GM08714 (cell line): ENCODE measurements around the gene C4orf50.
"Not testable (repeated sequence)": the region's sequence is repeated elsewhere in the genome, so short reads cannot be mapped to it uniquely, and the experiment has no call there.

Experiments used
- H3K4me3 ChIP-seq: fragments of 200-500 bp; sonication (Bioruptor generic); 2 replicates; pipeline ENCODE4 v1.5.1; 2014; ENCODE audit warnings: mild to moderate bottlenecking, low read length, inconsistent platforms
- ZNF274 ChIP-seq: IDR thresholded peaks from 2 replicates; pipeline ENCODE4 v1.6.1; 2012; ENCODE audit warnings: mild to moderate bottlenecking, low read depth, low read length

Gene C4orf50

DNA sequence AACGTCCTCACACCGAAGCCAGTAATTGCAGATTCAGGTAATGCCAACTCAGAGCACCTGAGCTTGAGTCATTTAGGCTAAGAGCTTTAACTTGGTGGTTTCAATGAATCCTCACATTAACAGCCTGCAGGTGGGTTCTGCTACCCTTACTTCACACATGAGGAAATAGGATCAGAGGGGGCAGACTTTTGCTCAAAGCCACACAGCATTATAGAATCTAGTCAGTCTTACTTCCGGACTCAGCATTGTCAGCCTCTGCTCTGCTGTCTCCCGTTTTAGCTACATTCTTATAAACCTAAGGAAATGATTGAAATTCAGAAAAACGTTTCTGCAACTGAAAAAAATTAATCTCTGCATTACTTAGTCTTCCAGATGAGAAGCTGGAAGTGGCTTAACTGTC, 6.0 kb downstream of the C4orf50 start:
- no peak overlapping the region for H3K4me3 ChIP-seq
- TF ChIP-seq ZNF274: no peak

DNA sequence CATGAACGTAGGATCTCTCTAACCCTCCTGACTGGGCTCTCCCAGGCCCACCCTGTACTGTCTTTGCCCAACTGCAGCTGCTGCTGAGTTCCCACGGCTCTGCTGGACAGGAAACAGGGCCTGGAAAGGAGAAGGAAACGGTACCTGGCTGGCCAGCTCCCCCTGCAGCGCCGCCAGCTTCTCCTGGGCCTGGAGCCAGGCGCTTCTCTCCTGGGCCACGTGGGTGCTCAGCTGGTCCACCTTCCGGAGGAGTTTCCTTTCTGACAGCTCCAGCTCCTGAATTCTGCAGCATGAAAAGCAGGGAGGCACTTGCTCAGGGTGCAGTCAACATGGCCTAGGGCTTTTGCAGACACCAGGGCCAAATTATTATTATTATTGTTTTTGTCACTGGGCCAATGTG, 6.5 kb downstream of the C4orf50 start:
- H3K4me3 ChIP-seq: no peak overlapping the region
- no peak for TF ChIP-seq ZNF274

DNA sequence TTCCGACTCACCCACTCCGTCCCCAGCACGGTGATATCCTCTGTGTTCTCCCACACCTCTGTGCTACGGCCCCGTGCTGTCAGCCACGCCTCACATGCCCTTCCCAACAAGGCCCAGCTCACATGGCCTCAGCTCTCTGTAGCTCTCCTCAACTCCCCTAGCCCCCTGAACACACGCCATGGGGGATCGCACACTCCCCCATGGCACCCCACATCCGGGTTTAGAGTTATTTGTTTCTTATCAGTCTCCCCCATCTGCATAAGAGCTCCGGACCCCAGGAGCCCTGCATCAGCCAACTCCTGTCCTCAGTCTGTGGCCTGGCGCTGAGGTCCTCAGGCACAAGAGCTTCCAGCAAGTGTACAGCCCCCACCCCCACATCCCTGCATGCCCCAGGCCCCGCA, 7.0 kb downstream of the C4orf50 start:
- TF ChIP-seq ZNF274: no peak
- no peak overlapping the region for H3K4me3 ChIP-seq

DNA sequence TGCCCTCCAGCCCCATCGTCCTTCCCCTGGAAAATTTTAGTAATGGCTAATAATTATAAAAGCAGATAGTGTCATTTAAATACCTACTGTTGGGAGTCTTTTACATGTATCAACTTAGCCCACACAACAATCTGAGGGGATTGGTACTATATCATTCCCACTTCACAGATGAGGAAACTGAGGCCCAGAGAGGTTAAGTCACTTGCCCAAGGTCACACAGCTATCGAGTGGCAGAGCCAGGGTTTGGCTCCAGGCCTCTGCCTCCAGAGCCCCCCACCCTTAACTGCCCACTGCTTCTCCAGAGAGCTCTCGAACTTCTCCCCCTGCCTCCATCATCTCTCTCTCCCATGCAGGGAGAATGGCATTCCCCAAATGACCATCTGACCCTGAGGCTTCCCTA, 7.4 kb downstream of the C4orf50 start:
- no peak for TF ChIP-seq ZNF274
- no peak overlapping the region for H3K4me3 ChIP-seq

DNA sequence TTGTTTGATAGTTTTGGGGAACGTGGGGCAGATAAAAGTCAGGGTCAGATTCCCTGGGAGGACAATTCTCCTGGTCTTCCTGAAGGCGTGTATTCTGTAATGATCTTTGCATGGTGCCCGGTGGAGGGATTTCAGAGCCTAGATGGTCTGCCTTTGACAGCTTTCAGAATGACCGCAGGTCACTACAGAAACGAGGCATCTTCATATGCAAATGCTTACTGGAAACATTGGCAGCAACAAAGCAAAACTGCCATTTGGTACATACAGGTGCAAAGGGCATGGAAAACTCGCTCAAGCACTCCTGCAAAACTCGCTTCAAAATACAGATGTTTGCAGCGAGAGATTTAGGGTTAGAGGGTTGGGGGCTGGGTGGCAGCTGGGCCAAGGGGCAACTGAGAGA, 8.8 kb downstream of the C4orf50 start:
- no peak for TF ChIP-seq ZNF274
- no peak overlapping the region for H3K4me3 ChIP-seq

DNA sequence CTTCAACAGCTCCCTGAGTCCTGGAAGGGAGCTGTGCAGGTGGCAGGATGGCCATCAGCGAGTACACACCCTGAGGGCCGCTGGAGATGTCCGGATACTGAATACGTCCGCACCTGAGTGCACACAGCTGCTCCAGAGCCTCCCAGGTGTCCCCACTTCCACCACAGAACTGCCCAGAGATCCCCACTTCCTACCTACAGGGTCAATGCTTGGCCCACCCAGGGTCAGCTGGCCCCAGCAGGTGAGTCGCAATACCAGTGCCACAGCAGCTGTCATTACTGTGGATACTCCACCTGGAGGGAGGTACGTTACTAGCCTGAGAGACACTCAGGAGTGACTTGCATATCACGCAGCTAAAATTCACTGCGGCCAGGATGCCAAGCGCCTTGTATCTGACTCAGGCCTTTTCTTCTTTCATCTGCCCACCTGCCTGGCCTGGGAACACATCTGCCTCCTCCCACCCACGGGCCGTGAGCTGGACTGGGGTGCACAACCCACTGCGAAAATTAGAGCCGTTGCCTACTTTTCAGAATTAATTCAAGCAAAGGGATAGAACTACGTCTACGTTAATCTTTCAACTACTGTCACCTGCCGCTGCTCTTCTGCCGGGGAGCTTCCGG, 9.4 kb downstream of the C4orf50 start:
- TF ChIP-seq ZNF274: no peak
- H3K4me3 ChIP-seq: no peak overlapping the region

DNA sequence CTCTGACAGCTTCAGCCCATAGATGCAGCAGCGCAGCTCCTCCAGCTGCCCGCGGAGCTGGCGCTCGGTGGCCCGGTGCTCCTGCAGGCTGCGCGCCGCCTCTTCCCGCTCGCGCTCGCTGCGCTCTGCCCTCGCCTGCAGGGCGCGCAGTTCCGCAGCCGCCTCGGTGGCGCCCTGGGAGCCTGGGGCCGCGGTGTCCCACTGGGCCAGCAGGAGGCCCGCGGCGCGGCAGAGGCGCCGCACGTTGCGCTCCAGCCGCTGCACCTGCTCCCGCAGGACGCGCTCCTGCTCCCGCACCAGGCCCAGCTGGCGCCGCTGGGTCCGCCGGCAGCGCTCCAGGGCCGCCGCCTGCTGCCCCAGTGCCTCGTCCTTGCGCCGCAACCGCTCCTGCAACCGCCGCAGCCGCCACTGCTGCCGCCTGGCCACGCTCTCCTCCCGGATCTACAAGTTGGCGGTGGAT, 10.1 kb downstream of the C4orf50 start:
- no peak overlapping the region for H3K4me3 ChIP-seq
- TF ChIP-seq ZNF274: no peak

DNA sequence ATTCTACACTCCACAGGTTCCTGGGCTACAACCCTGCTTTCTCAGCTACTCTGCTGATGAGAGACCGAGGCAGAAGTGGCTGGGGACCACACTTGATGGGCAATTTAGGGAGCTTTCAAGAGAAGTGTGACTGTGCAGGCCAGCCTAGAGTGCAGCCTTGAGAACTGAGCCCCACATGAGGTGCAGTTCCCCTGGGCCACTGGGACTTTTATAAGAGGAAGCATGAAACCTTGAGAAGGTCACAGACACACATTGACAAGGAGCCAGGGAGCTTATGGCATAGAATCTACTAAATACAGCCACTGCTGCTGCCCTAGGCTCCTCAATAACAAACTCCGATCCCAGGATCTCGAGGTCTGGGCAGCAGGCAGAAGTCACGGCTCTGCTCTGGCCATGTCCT, 13.1 kb downstream of the C4orf50 start:
- TF ChIP-seq ZNF274: no peak
- no peak overlapping the region for H3K4me3 ChIP-seq

DNA sequence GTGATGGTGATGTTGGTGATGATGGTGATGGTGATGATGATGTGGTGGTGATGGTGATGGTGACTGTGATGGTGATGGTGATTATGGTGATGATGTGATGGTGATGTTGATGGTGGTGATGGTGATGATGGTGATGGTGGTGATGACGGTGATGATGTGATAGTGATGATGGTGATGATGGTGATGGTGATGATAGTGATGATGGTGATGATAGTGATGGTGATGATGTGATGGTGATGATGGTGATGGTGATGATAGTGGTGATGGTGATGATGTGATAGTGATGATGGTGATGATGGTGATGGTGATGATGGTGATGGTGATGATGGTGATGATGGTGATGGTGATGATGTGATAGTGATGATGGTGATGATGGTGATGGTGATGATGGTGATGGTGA, 14.7 kb downstream of the C4orf50 start:
- H3K4me3 ChIP-seq: not testable (repeated sequence)

DNA sequence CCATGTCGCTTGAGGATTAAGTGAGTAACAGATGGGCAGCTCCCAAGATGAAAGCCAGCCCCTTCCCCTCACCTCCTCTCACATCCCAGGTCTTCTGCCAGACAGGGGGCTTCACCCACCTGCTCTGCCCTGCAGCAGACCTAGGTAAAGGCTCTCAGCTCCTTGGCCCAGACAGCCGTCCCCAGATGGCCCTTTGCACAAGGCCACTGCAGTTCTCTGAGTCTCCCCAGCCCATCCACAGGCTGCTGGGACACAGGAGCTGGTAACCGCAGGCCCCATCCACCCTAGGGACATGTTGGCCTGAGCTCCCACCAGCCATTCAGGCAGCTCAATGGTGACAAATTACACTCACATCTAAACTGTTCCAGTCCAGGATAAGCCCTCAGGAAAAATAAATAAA, 15.3 kb downstream of the C4orf50 start:
- no peak for TF ChIP-seq ZNF274
- H3K4me3 ChIP-seq: no peak overlapping the region

DNA sequence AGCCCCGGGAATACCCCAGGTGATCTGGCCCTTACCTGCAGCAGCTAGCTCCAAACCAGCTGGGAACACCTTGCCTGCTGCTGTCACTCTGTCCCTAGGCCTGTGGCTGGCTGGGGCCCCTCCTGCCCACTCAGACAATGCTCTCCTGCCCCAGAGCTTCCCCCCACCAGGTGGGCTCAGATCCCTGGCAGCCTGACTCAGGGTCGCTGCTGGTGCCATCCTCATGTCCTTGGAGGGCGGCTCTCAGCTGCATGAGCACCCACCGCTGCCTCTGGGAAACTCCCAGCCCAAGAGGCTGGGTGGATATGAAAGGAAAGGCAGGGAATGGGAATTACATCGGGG, 15.8 kb downstream of the C4orf50 start:
- no peak overlapping the region for H3K4me3 ChIP-seq
- no peak for TF ChIP-seq ZNF274

DNA sequence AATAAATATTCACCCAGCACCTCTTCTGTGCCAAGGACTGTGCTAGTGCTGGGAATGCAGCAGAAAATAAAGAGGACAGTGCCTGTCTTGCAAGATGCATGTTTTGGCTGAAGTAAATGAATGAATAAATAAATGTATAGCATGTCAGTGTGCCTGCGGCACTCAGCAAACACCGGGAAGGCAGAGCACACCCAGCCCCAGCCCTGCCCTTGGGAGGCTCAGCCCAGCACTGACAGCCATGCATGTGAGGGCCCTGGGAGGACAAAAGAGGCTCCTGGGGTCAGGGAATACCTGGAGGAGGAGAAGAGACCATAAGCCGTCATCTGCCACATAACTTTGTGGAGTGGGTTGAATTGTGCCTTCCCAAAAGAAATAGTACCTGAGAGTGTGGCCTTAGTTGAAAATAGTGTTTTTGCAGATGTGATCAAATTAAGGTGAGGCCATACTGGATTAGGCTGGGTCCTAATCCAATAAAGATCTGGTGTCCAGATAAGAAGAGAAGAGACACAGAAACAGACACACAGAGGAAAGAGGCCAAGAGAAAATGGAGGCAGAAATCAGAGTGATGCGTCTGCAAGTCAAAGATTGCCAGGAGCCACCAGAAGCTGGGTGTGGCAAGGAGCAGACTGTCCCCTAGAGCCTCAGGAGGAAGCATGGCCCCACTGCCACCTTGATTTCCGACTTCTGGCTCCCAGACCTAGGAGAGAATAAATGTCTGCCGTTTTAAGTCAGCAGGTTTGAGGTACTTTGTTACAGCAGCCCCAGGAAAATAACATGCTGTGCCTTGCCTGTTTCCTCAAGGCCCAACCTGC, 16.3 kb downstream of the C4orf50 start:
- H3K4me3 ChIP-seq: no peak overlapping the region
- no peak for TF ChIP-seq ZNF274

DNA sequence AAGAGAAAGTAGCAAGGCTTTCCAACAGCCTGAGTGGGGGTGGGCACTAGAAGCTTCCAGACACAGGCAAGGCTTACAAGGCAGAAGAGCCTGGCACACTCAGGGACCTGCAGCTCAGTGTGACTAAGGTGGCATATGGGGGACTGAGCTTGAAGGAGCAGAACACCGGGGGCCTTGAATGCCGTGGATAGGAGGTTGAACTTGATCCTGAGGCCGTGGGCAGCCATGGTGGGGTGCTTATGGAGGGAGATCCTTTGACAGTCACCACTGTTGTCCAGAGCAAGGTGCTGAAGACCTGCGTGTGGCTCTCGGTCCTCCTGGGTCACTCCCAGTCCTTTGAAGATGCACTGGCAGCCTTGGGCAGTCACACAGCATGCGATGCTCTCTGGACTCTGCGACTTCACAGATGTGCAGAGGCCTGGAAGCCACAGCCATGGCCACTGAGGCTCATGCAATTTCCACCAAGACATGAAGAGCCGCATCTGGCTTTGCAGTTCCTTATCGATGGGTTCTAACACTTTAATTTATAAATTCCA, 18.3 kb downstream of the C4orf50 start:
- H3K4me3 ChIP-seq: no peak overlapping the region
- no peak for TF ChIP-seq ZNF274

DNA sequence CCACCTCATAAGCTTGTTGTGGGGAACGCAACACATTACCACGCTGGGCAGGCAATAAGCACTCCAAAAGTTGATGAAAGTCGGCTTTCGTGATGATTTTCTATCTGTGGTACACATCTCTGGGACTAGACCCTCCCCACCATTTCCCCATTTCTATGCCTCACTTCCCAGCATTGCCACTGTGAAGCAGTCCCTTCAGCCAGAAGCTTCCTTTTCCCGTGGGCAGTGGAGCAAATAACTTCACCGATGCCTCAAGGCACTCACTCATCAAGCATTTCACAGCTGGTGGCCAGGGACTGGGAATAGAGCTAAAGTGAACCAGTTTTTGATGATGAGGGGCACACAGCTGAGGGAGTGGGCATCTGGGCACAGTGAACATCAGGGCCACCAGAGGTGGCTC, 18.9 kb downstream of the C4orf50 start:
- H3K4me3 ChIP-seq: no peak overlapping the region
- no peak for TF ChIP-seq ZNF274

DNA sequence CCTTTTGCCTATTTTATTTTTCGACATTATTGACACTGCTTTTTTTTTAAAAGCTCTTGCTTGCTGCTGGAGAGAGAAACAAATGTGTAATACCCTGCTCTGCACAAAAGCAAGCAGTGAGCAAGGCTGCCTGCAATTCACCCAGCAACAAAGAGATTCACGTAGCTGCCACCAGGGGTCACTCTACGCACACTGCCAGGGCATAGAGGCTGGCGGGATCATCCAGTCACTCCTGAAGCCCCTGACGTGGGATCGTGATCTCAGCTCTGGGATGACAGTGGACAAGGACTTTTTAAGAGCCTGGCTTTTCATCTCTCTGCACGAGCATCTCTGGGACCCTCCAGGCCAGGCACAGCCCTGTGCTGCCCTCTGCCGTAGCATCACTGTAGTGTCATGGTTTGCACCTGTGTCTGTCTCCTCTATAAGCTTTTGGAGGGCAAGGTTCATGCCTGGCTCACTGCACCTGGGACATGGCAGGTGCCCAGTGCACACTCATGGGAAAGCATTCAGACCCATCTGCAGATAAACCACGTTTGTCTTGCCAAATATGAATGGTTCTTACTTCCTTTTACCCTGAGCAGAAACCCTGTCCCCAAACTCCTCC, 19.8 kb downstream of the C4orf50 start:
- no peak for TF ChIP-seq ZNF274
- no peak overlapping the region for H3K4me3 ChIP-seq
